NCI-H128 (cell line): ENCODE measurements around the gene CLCN6.

Source experiments
- DNase-seq: peaks from one replicate; lab custom pipeline; 2025; ENCODE audit not compliant: unreplicated experiment; lab: John Stamatoyannopoulos, UW

CLCN6 gene

GRCh38 chr1:11823366-11824137 lies 17.6 kb downstream of the CLCN6 start:
- DNase-seq, result no peak

- DNase-seq, result no peak
Measured at GRCh38 chr1:11825131-11825530, 19.1 kb downstream of the CLCN6 start.

GRCh38 chr1:11826946-11827345 lies 21.0 kb downstream of the CLCN6 start:
- no peak for DNase-seq

GRCh38 chr1:11828511-11828910 lies 22.5 kb downstream of the CLCN6 start:
- DNase-seq, result no peak

GRCh38 chr1:11831945-11832725 lies 26.1 kb downstream of the CLCN6 start:
- DNase-seq, result no peak

GRCh38 chr1:11833497-11833896 lies 27.5 kb downstream of the CLCN6 start:
- no peak for DNase-seq

- no peak for DNase-seq
Measured at GRCh38 chr1:11833900-11834299, 27.9 kb downstream of the CLCN6 start.

- no peak for DNase-seq
Measured at GRCh38 chr1:11835441-11836225, 29.6 kb downstream of the CLCN6 start.

GRCh38 chr1:11836955-11837766 lies 31.2 kb downstream of the CLCN6 start:
- no peak for DNase-seq

- no peak for DNase-seq
Measured at GRCh38 chr1:11837767-11838348, 31.9 kb downstream of the CLCN6 start.

GRCh38 chr1:11838349-11839272 lies 32.6 kb downstream of the CLCN6 start:
- DNase-seq, result peak; percentile 48

GRCh38 chr1:11839727-11840705 lies 34.0 kb downstream of the CLCN6 start:
- DNase-seq, result no peak

- DNase-seq, result no peak
Measured at GRCh38 chr1:11841245-11842153, 35.5 kb downstream of the CLCN6 start.

GRCh38 chr1:11842154-11843041 lies 36.4 kb downstream of the CLCN6 start:
- no peak for DNase-seq

GRCh38 chr1:11845641-11846335 lies 39.8 kb downstream of the CLCN6 start:
- no peak for DNase-seq
